GM12801 (cell line): ENCODE data around the gene CDC42EP2.

Experiments used
- CTCF ChIP-seq: IDR thresholded peaks from one replicate; pipeline ENCODE4 v1.5.1; 2011; ENCODE audit warnings: control low read depth; ENCODE audit not compliant: insufficient read length; ENCODE audit errors: extremely low read depth

Gene CDC42EP2

GRCh38 chr11:65298655-65299179 lies 15.9 kb upstream of the CDC42EP2 start:
- TF ChIP-seq CTCF: no peak

GRCh38 chr11:65300621-65301275 lies 13.9 kb upstream of the CDC42EP2 start:
- no peak for TF ChIP-seq CTCF

- TF ChIP-seq CTCF: no peak
Measured at GRCh38 chr11:65301491-65302329, 13.0 kb upstream of the CDC42EP2 start.

- no peak for TF ChIP-seq CTCF
Measured at GRCh38 chr11:65303555-65303954, 11.1 kb upstream of the CDC42EP2 start.

- no peak for TF ChIP-seq CTCF
Measured at GRCh38 chr11:65304110-65304509, 10.6 kb upstream of the CDC42EP2 start.

- no peak for TF ChIP-seq CTCF
Measured at GRCh38 chr11:65304613-65305012, 10.1 kb upstream of the CDC42EP2 start.

GRCh38 chr11:65305501-65306268 lies 9.0 kb upstream of the CDC42EP2 start:
- no peak for TF ChIP-seq CTCF
